ENCODE data around the gene FER.

Gene FER

DNA sequence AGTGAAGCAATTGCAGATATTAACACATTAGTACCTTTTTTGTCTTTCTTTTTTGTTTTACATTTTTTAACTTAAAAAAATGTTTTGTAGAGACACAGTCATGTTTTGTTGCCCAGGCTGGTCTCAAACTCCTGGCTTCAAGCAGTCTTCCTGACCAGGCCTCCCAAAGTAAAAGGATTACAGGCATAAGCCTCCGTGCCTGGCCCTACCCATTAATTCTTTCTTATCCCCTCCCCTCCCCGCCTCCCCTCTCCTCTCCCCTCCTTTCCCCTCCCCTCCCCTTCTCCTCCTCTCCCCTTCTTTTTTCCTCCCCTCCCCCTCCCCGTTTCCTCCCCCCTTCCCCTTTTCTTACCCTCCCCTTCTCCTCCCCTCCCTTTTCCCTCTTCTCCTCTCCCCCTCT lies 182.4 kb downstream of the FER start:
- in situ Hi-C loops (cut with HindIII; ENCODE audit: low pct_unique_long_range_greater_than_20kb, low sequenced_read_pairs) = no loop called here
- TF ChIP-seq JUND (IDR thresholded peaks at IDR 0.05; ENCODE audit: low read depth) = no peak
- DNase-seq (ENCODE audit: low read depth in 1 of 2, low spot score in 1 of 2) = no peak

- no peak for DNase-seq (ENCODE audit: low read depth in 1 of 2, low spot score in 1 of 2)
- TF ChIP-seq JUND (IDR thresholded peaks at IDR 0.05; ENCODE audit: low read depth) = no peak
- in situ Hi-C loops (cut with HindIII; ENCODE audit: low pct_unique_long_range_greater_than_20kb, low sequenced_read_pairs) = no loop called here
Measured at GRCh38 chr5:108935611-108936010, 187.9 kb downstream of the FER start.

DNA sequence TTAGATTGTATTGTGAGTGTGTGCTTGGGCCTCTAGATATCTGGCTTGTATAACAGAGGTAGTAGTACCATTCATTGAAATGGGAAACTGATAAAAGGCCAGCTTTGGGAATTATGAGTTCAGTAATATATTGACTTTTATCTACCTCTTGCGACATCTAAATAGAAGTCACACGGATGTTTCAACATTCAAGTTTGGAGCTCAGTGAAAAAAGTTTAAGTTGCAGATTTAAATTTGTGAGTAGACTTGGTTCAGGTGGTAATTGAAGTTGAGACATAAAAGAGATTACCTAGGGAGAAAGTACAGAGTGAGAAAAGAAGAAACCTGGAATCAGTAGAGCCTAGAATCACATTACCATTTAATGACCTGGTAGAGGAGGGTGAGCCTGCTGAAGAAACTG lies 189.5 kb downstream of the FER start:
- TF ChIP-seq JUND (IDR thresholded peaks at IDR 0.05; ENCODE audit: low read depth) = no peak
- no peak for DNase-seq (ENCODE audit: low read depth in 1 of 2, low spot score in 1 of 2)
- in situ Hi-C loops (cut with HindIII; ENCODE audit: low pct_unique_long_range_greater_than_20kb, low sequenced_read_pairs) = no loop called here

- in situ Hi-C loops (cut with HindIII; ENCODE audit: low pct_unique_long_range_greater_than_20kb, low sequenced_read_pairs) = no loop called here
- no peak for DNase-seq (ENCODE audit: low read depth in 1 of 2, low spot score in 1 of 2)
- TF ChIP-seq JUND (IDR thresholded peaks at IDR 0.05; ENCODE audit: low read depth) = no peak
Measured at GRCh38 chr5:108940506-108940905, 192.8 kb downstream of the FER start.

DNA sequence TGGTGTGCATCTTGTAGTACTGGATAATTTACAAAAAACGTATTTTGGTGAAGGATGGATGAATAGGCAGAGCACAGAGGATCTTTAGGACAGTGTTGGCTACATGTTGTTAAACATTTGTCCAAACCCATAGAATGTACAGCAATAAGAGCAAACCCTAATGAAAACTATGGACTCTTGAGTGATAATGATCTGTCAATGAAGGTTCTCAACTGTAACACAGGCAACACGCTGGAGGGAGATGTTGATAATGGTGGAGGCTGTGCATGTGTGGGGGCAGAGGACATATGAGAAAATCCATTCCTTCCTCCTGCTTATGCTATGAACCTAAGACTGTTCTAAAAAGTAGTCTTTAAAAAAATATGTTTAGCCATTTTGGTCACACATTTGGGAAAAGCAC lies 194.0 kb downstream of the FER start:
- no peak for DNase-seq (ENCODE audit: low read depth in 1 of 2, low spot score in 1 of 2)
- no peak for TF ChIP-seq JUND (IDR thresholded peaks at IDR 0.05; ENCODE audit: low read depth)
- in situ Hi-C loops (cut with HindIII; ENCODE audit: low pct_unique_long_range_greater_than_20kb, low sequenced_read_pairs) = no loop called here

DNA sequence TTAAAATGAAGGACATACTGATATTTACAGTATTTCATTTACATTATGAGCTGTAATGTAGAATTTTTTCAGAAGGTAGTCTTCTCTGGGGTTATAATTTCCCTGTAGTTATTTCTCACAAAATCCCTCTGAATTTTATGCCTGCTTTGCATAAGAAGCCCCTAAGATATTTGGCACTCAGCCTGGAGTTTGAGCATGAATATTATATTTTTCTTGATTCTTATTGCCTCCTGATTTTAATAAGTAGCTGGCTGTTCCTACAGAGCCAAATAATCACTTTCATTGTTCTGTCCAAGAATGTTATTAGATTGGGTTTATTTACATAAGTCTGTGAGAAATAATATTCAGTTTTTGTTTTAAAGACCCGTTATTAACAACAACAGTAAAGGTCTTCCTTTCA lies 195.0 kb downstream of the FER start:
- no peak for DNase-seq (ENCODE audit: low read depth in 1 of 2, low spot score in 1 of 2)
- in situ Hi-C loops (cut with HindIII; ENCODE audit: low pct_unique_long_range_greater_than_20kb, low sequenced_read_pairs) = no loop called here
- TF ChIP-seq JUND (IDR thresholded peaks at IDR 0.05; ENCODE audit: low read depth) = no peak

DNA sequence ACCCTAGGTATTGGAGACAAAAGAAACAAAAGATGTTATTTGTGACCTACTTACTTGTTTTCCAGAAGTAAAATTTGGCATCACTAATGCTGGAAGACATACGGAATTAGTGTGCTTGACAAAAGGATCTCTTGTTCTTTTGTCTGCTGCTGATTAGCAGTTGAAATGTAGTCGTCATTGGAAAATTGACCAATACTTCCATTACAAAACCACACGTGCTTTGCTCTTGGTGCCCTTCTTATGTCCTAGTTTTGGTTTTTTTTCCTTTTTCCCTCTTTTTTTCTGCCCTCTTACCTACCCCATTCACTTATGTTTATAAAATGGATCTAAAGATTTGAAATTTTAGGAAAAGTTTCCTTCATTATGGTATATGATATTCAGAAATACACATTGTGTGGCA lies 197.4 kb downstream of the FER start:
- no peak for DNase-seq (ENCODE audit: low read depth in 1 of 2, low spot score in 1 of 2)
- TF ChIP-seq JUND (IDR thresholded peaks at IDR 0.05; ENCODE audit: low read depth) = no peak
- in situ Hi-C loops (cut with HindIII; ENCODE audit: low pct_unique_long_range_greater_than_20kb, low sequenced_read_pairs) = no loop called here

DNA sequence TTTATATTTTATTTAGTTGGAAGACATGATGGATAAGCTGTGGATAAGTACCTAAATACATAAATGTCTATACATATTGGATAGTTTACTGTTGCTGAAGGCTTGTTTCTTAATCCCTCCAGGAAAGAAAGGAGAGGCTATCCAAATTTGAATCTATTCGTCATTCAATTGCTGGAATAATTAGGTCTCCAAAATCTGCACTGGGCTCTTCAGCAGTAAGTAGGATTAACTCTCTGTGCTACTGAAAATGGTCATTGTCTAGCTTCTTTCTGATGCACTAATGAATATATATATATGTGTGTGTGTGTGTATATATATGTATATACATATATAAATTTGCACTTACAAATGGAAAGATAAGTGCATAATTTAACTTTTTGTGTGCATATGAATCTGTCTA lies 198.3 kb downstream of the FER start:
- no peak for DNase-seq (ENCODE audit: low read depth in 1 of 2, low spot score in 1 of 2)
- in situ Hi-C loops (cut with HindIII; ENCODE audit: low pct_unique_long_range_greater_than_20kb, low sequenced_read_pairs) = no loop called here
- no peak for TF ChIP-seq JUND (IDR thresholded peaks at IDR 0.05; ENCODE audit: low read depth)

- no peak for DNase-seq (ENCODE audit: low read depth in 1 of 2, low spot score in 1 of 2)
- in situ Hi-C loops (cut with HindIII; ENCODE audit: low pct_unique_long_range_greater_than_20kb, low sequenced_read_pairs) = no loop called here
- no peak for TF ChIP-seq JUND (IDR thresholded peaks at IDR 0.05; ENCODE audit: low read depth)
Measured at GRCh38 chr5:108947164-108947563, 199.5 kb downstream of the FER start.

DNA sequence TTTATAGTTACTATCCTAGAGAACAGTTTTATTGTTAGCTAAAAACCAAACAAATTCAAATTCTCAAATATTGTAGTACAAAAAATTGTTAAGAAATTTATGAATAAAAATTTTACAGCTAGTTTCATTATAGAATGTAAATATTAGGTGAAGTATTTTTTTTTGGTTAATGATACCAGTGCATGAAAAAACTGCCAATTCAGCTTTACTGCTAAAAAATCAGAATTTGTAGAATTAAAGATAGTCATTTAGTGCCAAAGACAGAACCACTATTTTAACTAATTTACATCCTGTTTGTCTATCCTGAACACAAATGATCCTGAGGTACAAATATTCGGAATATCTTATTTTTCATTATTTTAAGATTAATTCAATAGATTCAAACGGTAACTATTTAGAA lies 202.6 kb downstream of the FER start:
- no peak for DNase-seq (ENCODE audit: low read depth in 1 of 2, low spot score in 1 of 2)
- in situ Hi-C loops (cut with HindIII; ENCODE audit: low pct_unique_long_range_greater_than_20kb, low sequenced_read_pairs) = no loop called here
- no peak for TF ChIP-seq JUND (IDR thresholded peaks at IDR 0.05; ENCODE audit: low read depth)

DNA sequence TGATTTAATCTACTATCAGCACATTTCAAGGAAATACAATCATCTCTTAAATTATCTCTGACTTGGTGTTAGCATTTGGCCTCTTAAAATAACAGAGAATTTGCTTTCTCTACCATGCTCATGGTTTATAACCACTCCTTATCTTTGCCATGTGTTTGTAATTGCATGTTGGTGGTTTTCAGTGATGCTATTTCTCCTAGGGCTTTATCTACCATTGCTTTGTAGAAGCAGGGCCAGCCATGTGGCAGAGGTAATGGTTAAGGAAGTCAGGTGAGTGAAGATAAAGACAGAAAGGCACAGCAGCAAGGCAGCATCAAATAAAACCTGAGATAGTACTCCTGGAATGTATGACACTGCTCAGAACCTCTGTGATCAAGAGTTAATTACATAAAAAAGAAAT lies 206.2 kb downstream of the FER start:
- in situ Hi-C loops (cut with HindIII; ENCODE audit: low pct_unique_long_range_greater_than_20kb, low sequenced_read_pairs) = no loop called here
- no peak for TF ChIP-seq JUND (IDR thresholded peaks at IDR 0.05; ENCODE audit: low read depth)

DNA sequence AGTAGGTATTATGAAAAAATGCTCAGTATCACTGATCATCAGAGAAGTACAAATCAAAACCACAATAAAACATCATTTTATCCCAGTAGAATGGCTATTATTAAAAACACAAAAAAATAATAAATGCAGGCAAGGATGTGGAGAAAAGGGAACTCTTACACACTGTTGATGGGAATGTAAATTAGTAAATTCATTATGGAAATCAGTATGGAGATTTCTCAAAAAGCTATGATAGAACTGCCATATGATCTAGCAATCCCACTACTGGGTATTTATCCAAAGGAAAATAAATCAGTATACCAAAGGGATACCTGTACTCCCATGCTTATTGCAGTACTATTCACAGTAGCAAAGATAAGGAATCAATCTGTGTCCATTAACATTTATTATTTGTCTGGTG lies 209.6 kb downstream of the FER start:
- no peak for DNase-seq (ENCODE audit: low read depth in 1 of 2, low spot score in 1 of 2)
- in situ Hi-C loops (cut with HindIII; ENCODE audit: low pct_unique_long_range_greater_than_20kb, low sequenced_read_pairs) = no loop called here
- TF ChIP-seq JUND (IDR thresholded peaks at IDR 0.05; ENCODE audit: low read depth) = no peak

More for the DNA sequence above, 206.2 kb downstream of the FER start:
- DNase-seq (ENCODE audit: low read depth in 1 of 2, low spot score in 1 of 2) = no peak

- no peak for TF ChIP-seq JUND (IDR thresholded peaks at IDR 0.05; ENCODE audit: low read depth)
- in situ Hi-C loops (cut with HindIII; ENCODE audit: low pct_unique_long_range_greater_than_20kb, low sequenced_read_pairs) = no loop called here
- DNase-seq (ENCODE audit: low read depth in 1 of 2, low spot score in 1 of 2) = no peak
Measured at GRCh38 chr5:108966910-108967309, 219.2 kb downstream of the FER start.

DNA sequence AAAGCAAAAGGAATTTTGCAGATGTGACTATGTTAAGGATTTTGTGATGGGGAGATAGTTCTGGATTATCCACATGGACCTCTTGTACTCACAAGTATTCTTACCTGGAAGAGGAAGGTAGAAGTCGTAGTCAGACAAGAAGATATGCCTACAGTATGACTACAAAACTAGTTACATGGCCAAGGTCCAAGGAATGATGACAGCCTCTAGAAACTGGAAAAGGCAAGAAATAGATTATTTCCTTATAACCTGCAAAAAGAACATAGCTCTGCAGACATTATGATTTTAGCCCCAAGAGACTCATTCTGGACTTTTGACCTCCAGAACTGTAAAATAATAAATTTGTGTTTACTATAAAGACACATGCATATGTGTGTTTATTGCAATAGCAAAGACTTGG lies 226.9 kb downstream of the FER start:
- no peak for DNase-seq (ENCODE audit: low read depth in 1 of 2, low spot score in 1 of 2)
- no peak for TF ChIP-seq JUND (IDR thresholded peaks at IDR 0.05; ENCODE audit: low read depth)
- in situ Hi-C loops (cut with HindIII; ENCODE audit: low pct_unique_long_range_greater_than_20kb, low sequenced_read_pairs) = no loop called here

DNA sequence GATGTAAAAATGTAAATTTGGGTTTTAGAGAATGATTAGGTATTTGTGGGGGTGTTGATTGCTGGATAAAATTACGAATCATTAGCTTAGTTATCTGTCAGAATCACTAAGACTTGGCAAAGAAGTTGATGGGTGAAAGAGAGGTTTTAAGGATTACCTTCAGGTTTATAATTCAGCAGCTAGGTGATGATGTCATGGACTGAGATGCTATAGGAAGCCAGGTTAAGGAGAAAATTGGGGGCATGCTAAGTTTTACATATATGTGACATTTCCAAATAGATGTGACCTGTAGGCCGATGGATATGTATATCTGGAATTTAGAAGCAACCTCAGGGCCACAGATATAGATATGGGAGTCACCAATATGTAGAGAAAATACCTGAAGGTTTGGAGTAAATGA lies 228.0 kb downstream of the FER start:
- in situ Hi-C loops (cut with HindIII; ENCODE audit: low pct_unique_long_range_greater_than_20kb, low sequenced_read_pairs) = no loop called here
- DNase-seq (ENCODE audit: low read depth in 1 of 2, low spot score in 1 of 2) = no peak
- TF ChIP-seq JUND (IDR thresholded peaks at IDR 0.05; ENCODE audit: low read depth) = no peak
